HG03342 (cell line): ENCODE measurements around the gene TMEM26.

Source experiments
- ATAC-seq: cut with Tn5 transposase; IDR thresholded peaks from one replicate; pipeline ENCODE4 v1.9.1; 2021; ENCODE audit warnings: mild to moderate bottlenecking, moderate library complexity; ENCODE audit not compliant: unreplicated experiment

Gene TMEM26

GRCh38 chr10:61452655-61453641 lies at the start of gene TMEM26:
TSS of gene TMEM26 (minus strand) at chr10:61453381. CDS start at chr10:61453081, 300 bp downstream.
- ATAC-seq: no peak

DNA sequence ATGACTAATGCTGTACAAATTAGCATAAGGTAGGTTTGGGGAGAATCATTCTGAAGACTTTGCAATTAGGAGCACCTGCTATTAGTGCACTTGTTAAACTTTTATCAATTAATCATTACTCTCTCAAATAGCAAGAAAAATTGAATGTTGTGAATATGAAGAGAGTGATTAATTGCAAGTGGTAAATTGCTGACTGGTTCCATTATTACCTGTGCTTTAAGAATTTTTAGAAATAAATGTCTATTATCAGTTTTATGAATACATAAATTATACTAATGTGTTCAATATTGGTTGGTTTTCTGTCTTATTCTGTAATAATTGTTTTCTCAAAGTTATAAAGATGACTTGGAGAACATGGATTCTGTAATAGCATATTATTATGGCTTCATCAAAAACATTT lies 47.3 kb upstream of the TMEM26 start:
- ATAC-seq: no peak

GRCh38 chr10:61492364-61492995 lies 39.3 kb upstream of the TMEM26 start:
- no peak for ATAC-seq

DNA sequence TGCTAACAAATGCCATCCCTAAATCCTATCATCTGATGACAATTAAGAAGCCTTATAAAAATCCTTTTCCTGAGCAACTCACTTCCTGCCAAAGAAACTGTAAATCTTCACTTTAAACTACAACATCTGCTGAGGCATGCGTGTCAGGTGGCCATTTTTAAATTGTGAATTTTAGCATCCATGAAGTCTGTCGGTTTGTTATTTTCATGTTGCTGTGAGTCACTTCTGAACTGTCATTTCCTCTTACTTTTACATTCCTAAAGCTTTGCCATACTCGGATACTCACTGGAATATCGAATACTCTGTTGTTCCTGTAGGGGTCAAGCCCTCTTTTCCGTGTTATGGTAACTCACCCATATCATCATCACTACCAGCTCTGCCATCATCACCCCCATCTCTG lies 34.3 kb upstream of the TMEM26 start:
- no peak for ATAC-seq

DNA sequence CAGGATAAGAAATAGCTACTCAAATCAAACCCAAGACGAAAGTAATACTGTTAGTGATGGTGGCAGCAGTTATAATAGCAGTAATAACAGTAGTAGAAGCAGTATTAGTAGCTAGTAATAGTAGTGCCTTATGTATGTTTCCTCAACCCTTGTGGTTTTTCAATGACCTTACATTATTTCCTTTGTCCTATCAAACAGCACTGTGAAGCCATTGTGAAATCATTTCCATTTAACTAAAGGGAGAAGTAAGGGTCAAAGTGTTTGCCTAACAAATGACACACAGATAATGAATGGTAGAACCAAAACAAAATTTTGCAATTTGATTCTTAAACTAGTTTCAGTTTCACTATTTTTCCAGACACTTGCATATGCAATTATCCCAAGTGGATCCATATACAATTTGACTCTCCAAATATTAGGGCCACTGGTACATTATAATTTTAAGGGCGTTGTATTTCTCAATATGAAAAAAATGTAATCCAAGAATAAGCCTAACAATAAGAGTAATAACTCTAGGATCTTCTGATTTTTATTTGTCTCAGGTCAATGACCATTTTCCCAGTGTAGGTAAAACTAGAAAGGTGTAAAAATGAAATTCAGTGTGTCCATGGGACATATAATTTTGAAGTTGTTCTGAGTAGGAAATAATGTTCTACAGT lies 33.7 kb upstream of the TMEM26 start:
- no peak for ATAC-seq

DNA sequence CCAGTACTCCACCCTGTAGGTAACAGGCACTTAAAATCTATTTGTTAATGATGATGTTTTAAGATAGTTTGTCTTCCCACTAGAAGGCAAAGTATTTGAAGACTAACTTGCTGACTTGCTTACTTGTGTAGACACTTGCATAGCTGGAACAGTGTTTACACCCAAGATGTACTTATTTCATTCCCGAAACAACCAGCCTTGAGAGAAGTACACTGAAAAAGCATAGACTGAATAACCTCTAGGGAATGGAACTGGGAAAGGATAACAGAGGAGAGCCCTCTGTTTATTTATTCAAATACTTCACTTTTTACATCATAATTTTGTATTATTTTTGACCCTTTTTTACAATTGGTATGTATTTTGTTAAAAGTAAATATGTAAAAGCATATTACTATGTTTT lies 33.1 kb upstream of the TMEM26 start:
- no peak for ATAC-seq

GRCh38 chr10:61481597-61481996 lies 28.4 kb upstream of the TMEM26 start:
- no peak for ATAC-seq

DNA sequence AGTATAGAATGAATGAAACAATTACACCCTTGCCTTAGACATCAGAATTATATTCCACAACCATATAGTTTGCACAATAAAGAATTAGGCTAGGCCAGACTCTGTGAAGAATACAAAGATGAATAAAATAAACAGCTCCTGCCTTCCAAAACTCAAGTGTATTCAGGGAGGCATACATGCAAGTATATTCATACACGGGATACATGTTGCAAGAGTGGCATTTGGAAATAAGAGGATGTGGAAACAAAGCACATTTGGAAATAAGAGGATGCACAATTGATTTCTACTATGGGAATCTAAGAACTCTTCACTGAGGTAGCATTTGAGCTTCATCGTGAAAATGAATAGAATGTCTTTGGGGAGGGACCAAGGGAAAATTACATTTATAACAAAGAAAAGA lies 27.0 kb upstream of the TMEM26 start:
- no peak for ATAC-seq

GRCh38 chr10:61478621-61479312 lies 25.6 kb upstream of the TMEM26 start:
- no peak for ATAC-seq

- no peak for ATAC-seq
These were observed 24.3 kb upstream of the TMEM26 start for GRCh38 chr10:61477451-61477850.

- ATAC-seq: no peak
These were observed 23.3 kb upstream of the TMEM26 start for GRCh38 chr10:61476529-61476928.

DNA sequence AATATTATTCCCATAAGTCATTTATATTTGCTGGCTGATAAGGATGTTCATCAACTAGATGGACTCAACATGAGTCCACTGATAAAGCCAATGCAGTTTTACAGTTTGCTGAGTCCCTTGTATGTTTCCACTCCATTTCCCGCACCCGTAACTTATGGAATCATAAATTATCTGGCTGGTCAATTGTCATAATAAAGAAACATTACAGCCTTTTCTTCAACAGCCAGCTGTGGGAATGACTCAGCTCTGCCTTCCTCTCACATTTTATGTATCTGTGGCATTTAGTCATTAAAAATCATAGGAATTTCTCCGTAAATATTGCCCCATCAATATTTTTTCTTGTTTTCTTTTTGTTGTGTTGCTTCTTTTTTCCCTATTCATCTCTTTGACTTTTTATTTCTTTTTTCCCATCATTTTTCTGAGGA lies 22.3 kb upstream of the TMEM26 start:
- ATAC-seq: no peak

- no peak for ATAC-seq
These were observed 19.0 kb upstream of the TMEM26 start for GRCh38 chr10:61472090-61472674.

GRCh38 chr10:61471491-61471890 lies 18.3 kb upstream of the TMEM26 start:
- no peak for ATAC-seq

- no peak for ATAC-seq
These were observed 17.6 kb upstream of the TMEM26 start for GRCh38 chr10:61470740-61471139.

DNA sequence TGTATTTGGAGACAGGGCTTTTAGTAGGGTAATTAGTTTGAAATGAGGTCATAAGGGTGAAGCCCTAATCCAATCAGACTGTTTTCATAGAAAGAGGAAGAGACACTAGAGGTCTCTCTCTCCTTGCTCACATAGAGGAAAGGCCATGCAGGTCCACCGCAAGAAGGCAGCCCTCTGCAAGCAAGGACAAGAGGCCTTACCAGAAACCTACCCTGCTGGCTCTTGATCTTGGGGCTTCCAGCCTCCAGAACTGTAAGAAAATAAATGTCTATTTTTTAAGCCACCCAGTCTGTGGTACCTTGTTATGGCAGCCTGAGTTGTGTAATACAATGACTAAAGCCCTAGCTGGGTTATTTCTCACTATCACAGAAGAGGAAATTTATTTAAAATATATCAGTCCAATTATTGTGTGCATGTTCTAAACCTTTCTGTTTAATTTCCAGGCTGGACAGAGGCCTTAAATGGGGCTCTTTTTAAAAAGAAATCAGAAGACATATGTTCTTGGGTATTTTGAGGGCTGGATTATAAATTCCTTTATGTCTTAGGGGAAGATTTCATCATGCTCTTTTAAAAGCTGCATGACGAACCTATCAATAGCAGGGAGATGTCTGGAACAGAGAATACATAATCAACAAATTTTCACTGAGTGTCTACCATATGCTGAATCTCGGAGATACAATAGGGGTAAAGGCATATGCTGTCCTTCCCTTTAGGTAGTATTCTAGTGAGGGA lies 12.9 kb upstream of the TMEM26 start:
- ATAC-seq: no peak

DNA sequence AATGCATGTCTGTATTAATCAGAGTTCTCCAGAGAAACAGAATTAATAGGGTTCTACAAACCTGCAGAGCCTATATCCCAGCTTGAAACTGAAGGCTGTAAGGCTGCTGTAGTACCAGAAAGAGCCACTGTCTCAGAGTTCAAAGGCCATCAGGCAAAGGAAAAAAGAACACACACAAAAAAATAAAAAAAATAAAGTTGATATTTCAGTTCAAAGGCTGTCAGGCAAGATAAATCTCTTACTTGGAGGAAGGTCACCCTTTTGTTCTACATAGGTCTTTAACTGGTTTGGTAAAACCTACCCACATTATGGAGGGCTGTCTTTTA lies 12.0 kb upstream of the TMEM26 start:
- ATAC-seq: no peak

GRCh38 chr10:61464461-61465170 lies 11.4 kb upstream of the TMEM26 start:
- no peak for ATAC-seq
